Type B pancreatic cell (in vitro differentiated cells): ENCODE measurements around the gene IL1B. TPM values are rescaled to one million over a fixed set of nuclear protein-coding genes. Genes with fewer than 3 reads are reported as not detected.

ENCODE experiments used
- DNase-seq: peaks from one replicate; pipeline ENCODE4 v3.0.0; 2021; ENCODE audit warnings: mixed read lengths; ENCODE audit not compliant: unreplicated experiment; ENCODE audit errors: extremely low spot score
- H3K27ac Mint-ChIP-seq: 2 replicates; pipeline ENCODE4 v1.8.0; 2021; ENCODE audit warnings: mild to moderate bottlenecking, mixed read lengths
- H3K27me3 Mint-ChIP-seq: 2 replicates; pipeline ENCODE4 v1.8.0; 2021; ENCODE audit warnings: mixed read lengths
- H3K36me3 Mint-ChIP-seq: 2 replicates; pipeline ENCODE4 v1.8.0; 2021; ENCODE audit warnings: mixed read lengths
- H3K4me1 Mint-ChIP-seq: one replicate; pipeline ENCODE4 v1.8.0; 2021; ENCODE audit warnings: mixed read lengths; ENCODE audit not compliant: unreplicated experiment
- H3K4me3 Mint-ChIP-seq: 2 replicates; pipeline ENCODE4 v1.8.0; 2021; ENCODE audit warnings: mild to moderate bottlenecking, mixed read lengths
- H3K9me3 Mint-ChIP-seq: 2 replicates; pipeline ENCODE4 v1.8.0; 2021; ENCODE audit warnings: mixed read lengths
- CTCF ChIP-seq: fragments of 200-600 bp; sonication (generic); conservative IDR thresholded peaks from 2 replicates; pipeline ENCODE4 v1.5.0; 2021; ENCODE audit warnings: antibody characterized with exemption, mild to moderate bottlenecking
- total RNA-seq: library from RNA; stranded (reverse); gene quantifications from 2 replicates; pipeline ENCODE4 v1.2.1, GENCODE V29; 2021; ENCODE audit warnings: low replicate concordance

Gene IL1B
- total RNA-seq, 1 donor from 2014 or later: 0.46 TPM

GRCh38 chr2:112791693-112792230 is 44.8 kb downstream of the IL1B start:
- DNase-seq: no peak
- Mint-ChIP-seq H3K9me3 (peaks cover 5% of the 10 kb centered on the region), H3K36me3 (peaks cover 7% of the 10 kb centered on the region), H3K27me3 (no peaks in the 10 kb centered on the region), H3K4me1 (peaks cover 15% of the 10 kb centered on the region), H3K27ac (no peak overlapping the region), H3K4me3 (no peak overlapping the region)
- no peak for TF ChIP-seq CTCF

- Mint-ChIP-seq H3K4me1 (peaks cover 15% of the 10 kb centered on the region), H3K36me3 (peaks cover 7% of the 10 kb centered on the region), H3K4me3 (no peak overlapping the region), H3K9me3 (peaks cover 5% of the 10 kb centered on the region), H3K27ac (no peak overlapping the region), H3K27me3 (no peaks in the 10 kb centered on the region)
- no peak for DNase-seq
- no peak for TF ChIP-seq CTCF
Measured at GRCh38 chr2:112791019-112791418, 45.6 kb downstream of the IL1B start.

- H3K4me1 Mint-ChIP-seq: peaks cover 10% of the 10 kb centered on the region
- no peaks in the 10 kb centered on the region for H3K9me3 Mint-ChIP-seq
- H3K27me3 Mint-ChIP-seq: no peaks in the 10 kb centered on the region
- H3K4me3 Mint-ChIP-seq: no peak overlapping the region
- no peak for TF ChIP-seq CTCF
- peaks cover 3% of the 10 kb centered on the region for H3K36me3 Mint-ChIP-seq
- H3K27ac Mint-ChIP-seq: no peak overlapping the region
- no peak for DNase-seq
Measured at GRCh38 chr2:112790305-112790704, 46.3 kb downstream of the IL1B start.

GRCh38 chr2:112789186-112789585 is 47.4 kb downstream of the IL1B start:
- Mint-ChIP-seq H3K4me1 (peaks cover 12% of the 10 kb centered on the region), H3K27ac (no peak overlapping the region), H3K4me3 (no peak overlapping the region), H3K36me3 (peaks cover 3% of the 10 kb centered on the region), H3K9me3 (no peaks in the 10 kb centered on the region), H3K27me3 (no peaks in the 10 kb centered on the region)
- no peak for DNase-seq
- TF ChIP-seq CTCF: no peak

GRCh38 chr2:112788653-112789052 is 47.9 kb downstream of the IL1B start:
- Mint-ChIP-seq H3K27me3 (no peaks in the 10 kb centered on the region), H3K36me3 (peaks cover 3% of the 10 kb centered on the region), H3K27ac (no peak overlapping the region), H3K9me3 (no peaks in the 10 kb centered on the region), H3K4me1 (peaks cover 12% of the 10 kb centered on the region), H3K4me3 (no peak overlapping the region)
- DNase-seq: no peak
- TF ChIP-seq CTCF: no peak
